Gastroesophageal sphincter (tissue), 4 donors: ENCODE results near the gene BMP4. TPM values are rescaled to one million over a fixed set of nuclear protein-coding genes. Genes with fewer than 3 reads are reported as not detected.

Experiments
- ATAC-seq: fragments of 150-250 bp; one replicate; pipeline ENCODE4 v1.9.1; 2016; ENCODE audit warnings: mild to moderate bottlenecking, moderate library complexity
- H3K27ac ChIP-seq, 4 donors: fragments of 200-600 bp; sonication (generic) in 3 of 4; 1 replicate in 3 of 4; 2 replicates in 1 of 4; pipeline ENCODE4 v1.5.1; 2016 to 2019
- H3K27me3 ChIP-seq: fragments of 200-600 bp; sonication (generic); one replicate; pipeline ENCODE4 v1.5.1; 2019
- H3K36me3 ChIP-seq, 2 donors: fragments of 200-600 bp; sonication (generic); one replicate each; pipeline ENCODE4 v1.5.1; 2019; ENCODE audit warnings: control low read depth in 1 of 2
- H3K4me1 ChIP-seq, 3 donors: fragments of 200-600 bp; sonication (generic); 1 replicate in 2 of 3; 2 replicates in 1 of 3; pipeline ENCODE4 v1.5.1; 2016 to 2019; ENCODE audit warnings: control low read depth in 2 of 3
- H3K4me3 ChIP-seq, 2 donors: fragments of 200-600 bp; sonication (generic); one replicate each; pipeline ENCODE4 v1.5.1; 2019; ENCODE audit warnings: mild to moderate bottlenecking in 1 of 2, moderate library complexity in 1 of 2
- H3K9me3 ChIP-seq, 3 donors: fragments of 200-600 bp; sonication (generic); one replicate each; pipeline ENCODE4 v1.5.1; 2017 to 2019; ENCODE audit warnings: control low read depth in 2 of 3
- EP300 ChIP-seq: sonication (generic); formaldehyde crosslinking; IDR thresholded peaks from one replicate; pipeline ENCODE4 v1.6.1; 2017; ENCODE audit warnings: antibody characterized with exemption, mild to moderate bottlenecking
- POLR2A ChIP-seq, 2 donors: fragments of 450-650 bp; IDR thresholded peaks; one replicate each; pipeline ENCODE4 v1.6.1; 2017; ENCODE audit warnings: antibody characterized with exemption in 2 of 2, mild to moderate bottlenecking in 2 of 2, moderate library complexity in 1 of 2
- POLR2AphosphoS5 ChIP-seq: sonication (generic); formaldehyde crosslinking; IDR thresholded peaks from one replicate; pipeline ENCODE4 v1.6.1; 2017; ENCODE audit warnings: antibody characterized with exemption
- WGBS, 2 donors: methylation state at CpG; one replicate each; pipeline ENCODE4 v1.1.5; 2018; ENCODE audit warnings: low coverage in 1 of 2; 5-methylcytosine and 5-hydroxymethylcytosine counted together
- total RNA-seq, 4 donors: library from RNA; depleted of rRNA; stranded (reverse); fragments of >200 nt; gene quantifications; one replicate each; pipeline ENCODE4 v1.1.0, GENCODE V29; 2016
- TF ChIP-seq, protein P1 (sequence below), 4 experiments: fragments of 200-600 bp in 2 of 4; fragments of 450-650 bp in 2 of 4; sonication (generic) in 1 of 4; IDR thresholded peaks; one replicate each; pipeline ENCODE4 v1.5.1; 2017 to 2019; ENCODE audit warnings: antibody characterized with exemption in 4 of 4, mild to moderate bottlenecking in 2 of 4, moderate library complexity in 2 of 4

BMP4 gene
- total RNA-seq, 4 donors from 2014 or later, result 11.3 to 81.2 (median 26.6) TPM

DNA sequence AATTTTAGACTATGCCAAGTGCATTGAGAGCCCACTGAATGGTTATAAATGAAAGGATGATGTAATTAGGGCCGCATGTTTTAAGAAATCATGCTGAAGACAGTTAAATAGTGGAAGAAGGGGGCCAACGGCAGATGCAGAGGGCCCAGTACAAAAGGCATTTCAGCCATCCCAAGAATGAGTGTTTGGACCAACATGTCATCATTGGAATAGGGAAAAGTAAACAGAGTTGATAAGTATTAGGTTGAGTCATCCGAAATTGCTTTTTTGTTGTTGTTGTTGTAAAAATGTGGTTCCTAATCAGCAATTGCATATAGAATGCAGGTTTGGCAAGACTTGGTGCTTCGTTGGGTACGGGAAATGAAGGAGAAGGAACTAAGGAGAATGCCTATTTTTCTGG lies 29.5 kb downstream of the BMP4 start:
- no peaks in the 10 kb centered on the region for H3K4me1 ChIP-seq
- no peak for ATAC-seq
- H3K9me3 ChIP-seq, result no peaks in the 10 kb centered on the region
- H3K4me3 ChIP-seq, result no peak overlapping the region
- TF ChIP-seq, protein P1, sequence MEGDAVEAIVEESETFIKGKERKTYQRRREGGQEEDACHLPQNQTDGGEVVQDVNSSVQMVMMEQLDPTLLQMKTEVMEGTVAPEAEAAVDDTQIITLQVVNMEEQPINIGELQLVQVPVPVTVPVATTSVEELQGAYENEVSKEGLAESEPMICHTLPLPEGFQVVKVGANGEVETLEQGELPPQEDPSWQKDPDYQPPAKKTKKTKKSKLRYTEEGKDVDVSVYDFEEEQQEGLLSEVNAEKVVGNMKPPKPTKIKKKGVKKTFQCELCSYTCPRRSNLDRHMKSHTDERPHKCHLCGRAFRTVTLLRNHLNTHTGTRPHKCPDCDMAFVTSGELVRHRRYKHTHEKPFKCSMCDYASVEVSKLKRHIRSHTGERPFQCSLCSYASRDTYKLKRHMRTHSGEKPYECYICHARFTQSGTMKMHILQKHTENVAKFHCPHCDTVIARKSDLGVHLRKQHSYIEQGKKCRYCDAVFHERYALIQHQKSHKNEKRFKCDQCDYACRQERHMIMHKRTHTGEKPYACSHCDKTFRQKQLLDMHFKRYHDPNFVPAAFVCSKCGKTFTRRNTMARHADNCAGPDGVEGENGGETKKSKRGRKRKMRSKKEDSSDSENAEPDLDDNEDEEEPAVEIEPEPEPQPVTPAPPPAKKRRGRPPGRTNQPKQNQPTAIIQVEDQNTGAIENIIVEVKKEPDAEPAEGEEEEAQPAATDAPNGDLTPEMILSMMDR (IDR thresholded peaks at IDR 0.05), result no peak
- no peak for TF ChIP-seq POLR2A (IDR thresholded peaks at IDR 0.05)
- no peak for TF ChIP-seq POLR2AphosphoS5
- no peak for TF ChIP-seq EP300
- H3K27me3 ChIP-seq, result no peaks in the 10 kb centered on the region
- no peaks in the 10 kb centered on the region for H3K36me3 ChIP-seq
- WGBS, 2 donors, result 85 to 90% methylated on average over 4 to 5 of the region's 5 CpGs
- no peak overlapping the region for H3K27ac ChIP-seq

DNA sequence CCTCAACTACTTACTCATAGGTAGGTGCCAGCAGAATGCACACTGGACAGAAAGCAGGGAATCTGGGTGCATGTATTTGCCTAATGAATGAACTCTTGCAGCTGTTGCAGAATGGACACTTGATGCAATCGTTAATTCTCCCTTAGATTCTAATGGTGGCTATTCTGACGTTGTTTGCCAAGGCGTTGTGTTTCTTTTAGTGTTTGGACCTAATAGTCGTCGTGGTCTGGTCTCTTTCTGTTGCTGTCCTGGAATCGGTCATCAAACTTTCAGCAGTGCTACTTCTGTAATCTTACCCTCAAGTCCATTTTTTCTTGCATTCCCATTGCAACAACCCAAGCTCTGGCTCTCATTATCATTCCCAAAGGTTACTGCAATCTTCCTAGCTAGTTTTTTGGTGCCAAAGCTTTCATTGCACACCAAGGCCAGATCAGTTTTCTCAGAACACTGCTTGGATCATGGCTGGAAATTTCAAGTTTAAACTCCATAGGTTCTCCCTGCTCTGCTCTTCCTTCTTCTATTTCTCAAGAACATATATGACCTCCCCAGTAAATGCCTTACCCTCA lies 31.3 kb downstream of the BMP4 start:
- WGBS, 2 donors, result 84 to 85% methylated on average over 6 of the region's 6 CpGs
- Histone ChIP-seq H3K27me3 (no peaks in the 10 kb centered on the region), H3K27ac (no peak overlapping the region), H3K4me3 (no peak overlapping the region), H3K36me3 (no peaks in the 10 kb centered on the region), H3K9me3 (no peaks in the 10 kb centered on the region), H3K4me1 (no peaks in the 10 kb centered on the region)
- no peak for ATAC-seq
- no peak for TF ChIP-seq POLR2AphosphoS5
- no peak for TF ChIP-seq EP300
- TF ChIP-seq, protein P1 (IDR thresholded peaks at IDR 0.05), result no peak
- TF ChIP-seq POLR2A (IDR thresholded peaks at IDR 0.05), result no peak

DNA sequence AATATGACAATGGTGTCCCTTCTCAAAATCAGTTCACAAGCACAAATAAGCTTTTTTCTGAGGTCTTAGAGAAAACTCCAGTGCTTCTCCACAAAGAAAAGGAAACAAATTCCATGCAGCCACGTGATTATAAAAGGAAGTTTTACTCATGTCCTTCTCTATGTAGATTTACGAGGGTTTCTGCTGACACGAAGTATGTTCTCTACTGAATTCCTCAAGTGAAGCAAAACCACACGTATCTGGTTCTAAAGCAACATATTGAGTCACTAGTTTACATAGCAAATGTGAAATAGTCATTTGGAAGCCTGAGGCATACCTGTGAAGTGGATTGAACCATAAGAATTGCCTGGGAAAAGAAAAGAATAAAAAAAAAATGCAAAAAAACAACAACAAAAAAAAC lies 31.9 kb downstream of the BMP4 start:
- TF ChIP-seq EP300 (no peak), POLR2AphosphoS5 (no peak), POLR2A (IDR thresholded peaks at IDR 0.05) (no peak)
- TF ChIP-seq, protein P1 (IDR thresholded peaks at IDR 0.05), result no peak
- 17% methylated on average over 4 of the region's 4 CpGs for WGBS, 2 donors
- no peaks in the 10 kb centered on the region for H3K36me3 ChIP-seq
- no peaks in the 10 kb centered on the region for H3K9me3 ChIP-seq
- no peaks in the 10 kb centered on the region for H3K27me3 ChIP-seq
- no peak overlapping the region for H3K27ac ChIP-seq
- no peak for ATAC-seq
- H3K4me3 ChIP-seq, result no peak overlapping the region
- no peaks in the 10 kb centered on the region for H3K4me1 ChIP-seq

DNA sequence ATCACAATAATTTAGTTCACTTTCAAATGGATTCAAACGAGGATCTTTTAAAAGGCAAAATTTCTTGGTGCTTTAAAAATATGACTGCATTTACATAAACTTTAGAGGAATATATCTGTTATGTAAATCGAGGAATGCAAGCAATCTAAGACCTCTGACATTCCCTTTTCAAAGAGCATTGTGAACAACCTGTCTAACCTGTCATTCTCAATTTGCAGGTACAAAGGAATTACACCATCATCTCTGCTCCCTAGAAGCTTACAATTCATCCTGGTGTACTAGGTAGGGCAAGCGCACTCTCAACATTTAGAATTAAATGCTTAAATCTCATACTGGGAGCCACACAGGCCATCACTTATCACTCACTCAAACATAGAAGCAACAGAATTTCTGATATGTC lies 35.6 kb downstream of the BMP4 start:
- H3K4me1 ChIP-seq, result no peaks in the 10 kb centered on the region
- ATAC-seq, result no peak
- TF ChIP-seq POLR2A (IDR thresholded peaks at IDR 0.05) (no peak), POLR2AphosphoS5 (no peak), EP300 (no peak)
- TF ChIP-seq, protein P1 (IDR thresholded peaks at IDR 0.05), result no peak
- H3K27ac ChIP-seq, result no peak overlapping the region
- no peak overlapping the region for H3K4me3 ChIP-seq
- no peaks in the 10 kb centered on the region for H3K9me3 ChIP-seq
- H3K36me3 ChIP-seq, result no peaks in the 10 kb centered on the region
- no peaks in the 10 kb centered on the region for H3K27me3 ChIP-seq
- WGBS, 2 donors, result 61 to 64% methylated on average over 3 of the region's 3 CpGs

DNA sequence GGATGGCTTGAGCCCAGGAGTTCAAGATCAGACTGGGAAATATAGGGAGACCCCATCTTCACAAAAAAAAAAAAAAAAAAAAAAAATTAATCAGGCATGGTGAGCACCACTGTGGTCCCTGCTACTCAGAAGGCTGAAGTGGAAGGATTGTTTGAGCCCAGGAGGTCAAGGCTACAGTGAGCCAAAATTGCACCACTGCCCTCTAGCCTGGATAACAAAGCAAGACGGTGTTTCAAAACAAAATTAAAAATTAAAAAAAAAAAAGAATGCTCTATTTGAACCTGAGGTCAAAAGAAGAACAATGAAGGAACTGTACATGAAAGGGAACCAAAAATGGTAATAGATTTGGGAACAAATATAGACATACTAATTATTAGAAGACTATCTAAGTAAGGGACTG lies 40.4 kb downstream of the BMP4 start:
- H3K4me3 ChIP-seq, result no peak overlapping the region
- H3K27ac ChIP-seq, result no peak overlapping the region
- TF ChIP-seq, protein P1 (IDR thresholded peaks at IDR 0.05), result no peak
- no peak for TF ChIP-seq POLR2AphosphoS5
- TF ChIP-seq POLR2A (IDR thresholded peaks at IDR 0.05), result no peak
- TF ChIP-seq EP300, result no peak
- H3K27me3 ChIP-seq, result no peaks in the 10 kb centered on the region
- ATAC-seq, result no peak
- no peaks in the 10 kb centered on the region for H3K4me1 ChIP-seq
- H3K9me3 ChIP-seq, result no peaks in the 10 kb centered on the region
- WGBS, 2 donors, result 50 to 64% methylated on average over 1 of the region's 1 CpG
- H3K36me3 ChIP-seq, result no peaks in the 10 kb centered on the region
